GM12875 (cell line): ENCODE results near the gene L3MBTL2.
"Not testable (repeated sequence)": the region's sequence is repeated elsewhere in the genome, so short reads cannot be mapped to it uniquely, and the experiment has no call there.

Source experiments
- H3K4me3 ChIP-seq: one replicate; pipeline ENCODE4 v1.5.1; 2011; ENCODE audit warnings: low read depth, low read length, control low read depth
- CTCF ChIP-seq: IDR thresholded peaks from 2 replicates; pipeline ENCODE4 v1.5.1; 2011; ENCODE audit warnings: low read depth, mild to moderate bottlenecking, control low read depth, inconsistent platforms, low read length, moderate library complexity, borderline replicate concordance; ENCODE audit not compliant: insufficient read depth

Gene L3MBTL2

GRCh38 chr22:41177622-41178424 is 27.3 kb upstream of the L3MBTL2 start:
- no peak for TF ChIP-seq CTCF
- no peak overlapping the region for H3K4me3 ChIP-seq

- no peak for TF ChIP-seq CTCF
These were observed 26.6 kb upstream of the L3MBTL2 start for GRCh38 chr22:41178425-41178975.

GRCh38 chr22:41180362-41180761 is 24.8 kb upstream of the L3MBTL2 start:
- not testable (repeated sequence) for H3K4me3 ChIP-seq

More at GRCh38 chr22:41178425-41178975, 26.6 kb upstream of the L3MBTL2 start:
- H3K4me3 ChIP-seq: no peak overlapping the region

GRCh38 chr22:41180926-41181325 is 24.2 kb upstream of the L3MBTL2 start:
- TF ChIP-seq CTCF: no peak
- no peak overlapping the region for H3K4me3 ChIP-seq

- H3K4me3 ChIP-seq: no peak overlapping the region
- TF ChIP-seq CTCF: no peak
These were observed 23.5 kb upstream of the L3MBTL2 start for GRCh38 chr22:41181349-41182241.

- no peak overlapping the region for H3K4me3 ChIP-seq
- no peak for TF ChIP-seq CTCF
These were observed 20.4 kb upstream of the L3MBTL2 start for GRCh38 chr22:41184679-41185078.

- no peak overlapping the region for H3K4me3 ChIP-seq
- no peak for TF ChIP-seq CTCF
These were observed 13.6 kb upstream of the L3MBTL2 start for GRCh38 chr22:41191467-41191866.
